Measurements from ENCODE around the gene ATP12A. TPM values are rescaled to one million over a fixed set of nuclear protein-coding genes. Genes with fewer than 3 reads are reported as not detected.

The ATP12A gene
- polyA plus RNA-seq, 2 of the 4 experiments (the other 2 are of a cell fraction) = not detected

DNA sequence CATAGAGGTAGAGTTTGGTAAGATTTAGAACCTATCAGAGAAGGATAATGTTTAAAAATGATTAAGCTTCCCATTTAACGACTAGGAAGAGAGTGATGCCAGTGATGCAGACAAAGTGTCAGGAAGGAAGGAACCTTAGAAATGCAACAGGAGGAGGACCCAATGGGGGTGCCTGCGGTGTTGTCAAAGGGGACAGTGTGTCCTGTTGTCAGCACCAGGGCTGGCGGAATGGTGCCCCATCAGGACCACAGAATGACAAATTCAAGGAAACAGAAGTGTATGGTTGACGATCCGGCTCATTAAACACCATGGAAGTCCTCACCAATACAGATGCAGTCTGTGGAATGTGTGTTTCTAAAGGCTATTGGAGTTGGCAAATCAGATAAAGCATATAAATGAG lies 19.3 kb downstream of the ATP12A start:
- CTCF ChIA-PET = interaction anchor here (1.1 kb wide), 1 partner anchor 15 kb away, joined by 3 read pairs; no protein-coding TSS in a partner anchor
- POLR2A ChIA-PET = no interaction called here
- FAIRE-seq = no peak

GRCh38 chr13:24700539-24700938 lies 20.3 kb downstream of the ATP12A start:
- H3K4me3 ChIP-seq = no peak overlapping the region
- H3K27ac ChIP-seq = no peak overlapping the region
- H3K4me2 ChIP-seq = no peak overlapping the region
- H3K4me1 ChIP-seq = no peaks in the 10 kb centered on the region
- ChIA-PET CTCF (no interaction called here), POLR2A (no interaction called here)
- DNase-seq (ENCODE audit: low read depth in 1 of 2, low spot score in 1 of 2) (no peak), FAIRE-seq (no peak), ATAC-seq (no peak)
- no peak for TF ChIP-seq JUN (IDR thresholded peaks at IDR 0.05)
- no peaks in the 10 kb centered on the region for H3K9me3 ChIP-seq
- WGBS (ENCODE audit: missing lambda C conversion rate) = 34% methylated on average over 8 of the region's 8 CpGs

More for the DNA sequence above, 19.3 kb downstream of the ATP12A start:
- Histone ChIP-seq H3K9me3 (no peaks in the 10 kb centered on the region), H3K4me2 (no peak overlapping the region), H3K27ac (no peak overlapping the region), H3K4me3 (no peak overlapping the region), H3K4me1 (no peaks in the 10 kb centered on the region)
- ATAC-seq = no peak
- 20% methylated on average over 5 of the region's 5 CpGs for WGBS (ENCODE audit: missing lambda C conversion rate)
- TF ChIP-seq RNF2 (IDR thresholded peaks at IDR 0.05; ENCODE audit: borderline replicate concordance, low read depth) (no peak), PBX3 (IDR thresholded peaks at IDR 0.05) (no peak), FOSL2 (IDR thresholded peaks at IDR 0.05) (no peak), FOSL2 (CRISPR knock-in tag; IDR thresholded peaks at IDR 0.05) (no peak), NPAS2 (CRISPR knock-in tag; IDR thresholded peaks at IDR 0.05; ENCODE audit: borderline replicate concordance) (no peak), SREBF2 (IDR thresholded peaks at IDR 0.05) (no peak), CBX8 (IDR thresholded peaks at IDR 0.05) (no peak), RFX5 (IDR thresholded peaks at IDR 0.05) (no peak), MAZ (IDR thresholded peaks at IDR 0.05; ENCODE audit: borderline replicate concordance, low read depth, low read length) (no peak), HOXB5 (CRISPR knock-in tag; IDR thresholded peaks at IDR 0.05) (no peak)
- TF ChIP-seq, protein P1, sequence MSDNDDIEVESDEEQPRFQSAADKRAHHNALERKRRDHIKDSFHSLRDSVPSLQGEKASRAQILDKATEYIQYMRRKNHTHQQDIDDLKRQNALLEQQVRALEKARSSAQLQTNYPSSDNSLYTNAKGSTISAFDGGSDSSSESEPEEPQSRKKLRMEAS (IDR thresholded peaks at IDR 0.05) = no peak
- TF ChIP-seq, protein P2, sequence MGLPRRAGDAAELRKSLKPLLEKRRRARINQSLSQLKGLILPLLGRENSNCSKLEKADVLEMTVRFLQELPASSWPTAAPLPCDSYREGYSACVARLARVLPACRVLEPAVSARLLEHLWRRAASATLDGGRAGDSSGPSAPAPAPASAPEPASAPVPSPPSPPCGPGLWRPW (IDR thresholded peaks at IDR 0.05) = no peak
- DNase-seq (ENCODE audit: low read depth in 1 of 2, low spot score in 1 of 2) = no peak

- no peak for FAIRE-seq
- H3K4me1 ChIP-seq = no peaks in the 10 kb centered on the region
- ChIA-PET POLR2A (no interaction called here), CTCF (interaction anchor here (1.4 kb wide), 1 partner anchor 13 kb away, joined by 4 read pairs; no protein-coding TSS in a partner anchor)
- no peak overlapping the region for H3K27ac ChIP-seq
- TF ChIP-seq, protein P2 (IDR thresholded peaks at IDR 0.05) = no peak
- TF ChIP-seq FOSB (CRISPR knock-in tag; IDR thresholded peaks at IDR 0.05) = no peak
- TF ChIP-seq, protein P1 (IDR thresholded peaks at IDR 0.05) = no peak
- ATAC-seq = no peak
- WGBS (ENCODE audit: missing lambda C conversion rate) = 67% methylated on average over 12 of the region's 14 CpGs
- DNase-seq (ENCODE audit: low read depth in 1 of 2, low spot score in 1 of 2) = no peak
- H3K9me3 ChIP-seq = no peaks in the 10 kb centered on the region
- H3K4me2 ChIP-seq = no peak overlapping the region
- H3K4me3 ChIP-seq = no peak overlapping the region
Measured at GRCh38 chr13:24706886-24707585, 26.8 kb downstream of the ATP12A start.

DNA sequence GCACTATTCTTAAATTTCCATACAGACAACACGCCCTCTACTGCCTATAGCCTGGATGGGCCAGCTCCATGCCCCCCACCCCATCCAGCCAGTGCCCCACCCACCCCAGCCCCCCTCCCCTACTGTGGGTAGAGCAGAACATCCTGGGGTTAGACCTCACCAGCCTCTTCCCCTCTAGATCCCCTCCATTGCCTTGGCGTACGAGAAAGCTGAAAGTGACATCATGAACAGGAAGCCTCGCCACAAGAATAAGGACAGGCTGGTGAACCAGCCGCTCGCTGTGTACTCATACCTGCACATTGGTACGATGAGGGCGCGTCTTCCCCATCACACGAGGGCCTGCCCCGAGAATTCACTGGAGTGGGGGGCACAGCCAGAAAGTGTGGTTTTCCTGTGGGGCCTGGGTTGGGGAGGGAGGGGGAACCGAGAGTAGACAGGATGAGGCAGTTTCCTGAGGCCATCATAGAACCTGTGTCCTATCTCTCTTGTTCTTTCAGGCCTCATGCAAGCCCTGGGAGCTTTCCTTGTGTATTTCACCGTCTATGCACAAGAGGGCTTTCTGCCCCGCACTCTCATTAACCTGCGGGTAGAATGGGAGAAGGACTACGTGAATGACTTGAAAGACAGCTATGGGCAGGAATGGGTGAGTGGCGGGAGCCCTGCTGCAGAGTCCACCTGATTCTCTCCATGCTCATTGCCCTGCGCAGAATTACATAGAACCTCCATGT lies 29.1 kb downstream of the ATP12A start:
- CTCF ChIA-PET = interaction anchor here (1.1 to 1.6 kb wide), 2 partner anchors 16 to 26 kb away, joined by 4 read pairs; no protein-coding TSS in a partner anchor
- WGBS (ENCODE audit: missing lambda C conversion rate) = 73% methylated on average over 18 of the region's 18 CpGs
- no peaks in the 10 kb centered on the region for H3K4me1 ChIP-seq
- H3K4me2 ChIP-seq = no peak overlapping the region
- ATAC-seq = no peak
- POLR2A ChIA-PET = no interaction called here
- H3K27ac ChIP-seq = no peak overlapping the region
- no peaks in the 10 kb centered on the region for H3K9me3 ChIP-seq
- no peak for FAIRE-seq
- DNase-seq (ENCODE audit: low read depth in 1 of 2, low spot score in 1 of 2) = no peak
- H3K4me3 ChIP-seq = no peak overlapping the region
- TF ChIP-seq CTCF (IDR thresholded peaks at IDR 0.05) = no peak
- TF ChIP-seq CHD4 (IDR thresholded peaks at IDR 0.05; ENCODE audit: borderline replicate concordance) = no peak
- no peak for TF ChIP-seq NR3C1 (IDR thresholded peaks at IDR 0.05)
- TF ChIP-seq BHLHE40 (IDR thresholded peaks at IDR 0.05; ENCODE audit: low read depth, low read length) = no peak
- TF ChIP-seq MYC (IDR thresholded peaks at IDR 0.05; ENCODE audit: borderline replicate concordance, low read length) = no peak
- TF ChIP-seq ZFP36 (IDR thresholded peaks at IDR 0.05; ENCODE audit: borderline replicate concordance, partially characterized antibody) = no peak
- no peak for TF ChIP-seq REST (IDR thresholded peaks at IDR 0.05)
- no peak for TF ChIP-seq JUN (IDR thresholded peaks at IDR 0.05)
- TF ChIP-seq NPAS2 (CRISPR knock-in tag; IDR thresholded peaks at IDR 0.05; ENCODE audit: borderline replicate concordance) = no peak
